Spleen (tissue), 11 donors: ENCODE measurements around the gene FANCE. TPM values are rescaled to one million over a fixed set of nuclear protein-coding genes. Genes with fewer than 3 reads are reported as not detected.

Experiments
- DNase-seq: peaks from one replicate; pipeline ENCODE4 v3.0.0-alpha.2; 2020
- H3K27ac ChIP-seq, 8 donors: fragments of 200-600 bp; sonication (generic) in 7 of 8; 1 replicate in 4 of 8; 2 replicates in 4 of 8; pipeline versions ENCODE4 v1.5.0 to v1.8.0; 2016 to 2021; ENCODE audit warnings: inconsistent platforms in 4 of 8, mild to moderate bottlenecking in 4 of 8, moderate library complexity in 1 of 8
- H3K27me3 ChIP-seq, 7 donors: fragments of 200-600 bp; sonication (generic) in 6 of 7; replicated peaks in 1 of 7; 1 replicate in 4 of 7; 2 replicates in 3 of 7; pipeline versions ENCODE4 v1.5.0 to v1.8.0; 2016 to 2021; ENCODE audit warnings: inconsistent platforms in 3 of 7, mild to moderate bottlenecking in 1 of 7
- H3K36me3 ChIP-seq, 6 donors: fragments of 200-600 bp; sonication (generic) in 5 of 6; 1 replicate in 4 of 6; 2 replicates in 2 of 6; pipeline versions ENCODE4 v1.5.0 to v1.8.0; 2016 to 2021; ENCODE audit warnings: inconsistent platforms in 2 of 6
- H3K4me1 ChIP-seq, 6 donors: fragments of 200-600 bp; sonication (generic) in 5 of 6; 1 replicate in 3 of 6; 2 replicates in 3 of 6; pipeline versions ENCODE4 v1.5.0 to v1.8.0; 2016 to 2021; ENCODE audit warnings: inconsistent platforms in 3 of 6
- H3K4me3 ChIP-seq, 8 donors: fragments of 200-600 bp; sonication (generic) in 7 of 8; 1 replicate in 4 of 8; 2 replicates in 4 of 8; pipeline versions ENCODE4 v1.5.0 to v1.8.0; 2016 to 2021; ENCODE audit warnings: inconsistent platforms in 4 of 8, mild to moderate bottlenecking in 4 of 8, moderate library complexity in 2 of 8
- H3K9me3 ChIP-seq, 8 donors: fragments of 200-600 bp; sonication (generic) in 7 of 8; 1 replicate in 4 of 8; 2 replicates in 4 of 8; pipeline versions ENCODE4 v1.5.0 to v1.8.0; 2016 to 2021; ENCODE audit warnings: inconsistent platforms in 4 of 8
- CTCF ChIP-seq, 11 experiments: fragments of 200-600 bp in 7 of 11; fragments of 450-650 bp in 4 of 11; sonication (generic) in 4 of 11; IDR thresholded peaks in 8 of 11; conservative IDR thresholded peaks in 3 of 11; 1 replicate in 7 of 11; 2 replicates in 4 of 11; pipeline versions ENCODE4 v1.4.0 to v1.8.0; 2016 to 2021; ENCODE audit warnings: antibody characterized with exemption in 11 of 11, inconsistent platforms in 4 of 11, mild to moderate bottlenecking in 1 of 11
- POLR2A ChIP-seq, 3 donors: fragments of 450-650 bp; IDR thresholded peaks; one replicate each; pipeline ENCODE4 v1.5.1; 2017; ENCODE audit warnings: antibody characterized with exemption in 3 of 3, mild to moderate bottlenecking in 1 of 3
- POLR2AphosphoS5 ChIP-seq, 3 donors: sonication (generic); formaldehyde crosslinking; IDR thresholded peaks; one replicate each; pipeline ENCODE4 v1.5.1; 2017; ENCODE audit warnings: antibody characterized with exemption in 3 of 3
- WGBS, 5 donors: extraction: QIAGEN DNeasy Blood & Tissue Kit in 3 of 5; methylation state at CpG; one replicate each; pipeline versions ENCODE4 v1.1.5 to v1.1.7; 2013 to 2018; 5-methylcytosine and 5-hydroxymethylcytosine counted together
- intact Hi-C: fragments of 100-400 bp; cut with DNase I; formaldehyde crosslinking; loops from one replicate; pipeline ENCODE4 v1.15.0; 2023; ENCODE audit warnings: low total_unique reads
- polyA plus RNA-seq, 3 donors: library from polyadenylated mRNA; stranded (reverse); fragments of 200-250 nt; gene quantifications; one replicate each; pipeline ENCODE4 v1.2.1, GENCODE V29; 2013
- total RNA-seq, 7 donors: library from RNA; depleted of rRNA in 3 of 7; stranded (reverse); fragments of >200 nt in 3 of 7; fragmentation: NEBNext Ultra II Directional in 4 of 7; extraction: Animal tissue kit (Norgen Biotek cat#: 25700) in 4 of 7; gene quantifications; one replicate each; pipeline versions ENCODE4 v1.1.0 to v1.2.1, GENCODE V29; 2016 to 2021
- donor health status: healthy with polysubstance abuse.
- donor health status: DM: no; HTN: no; CAD: no; lungs with moderate emphysema.
- donor health status: DM: no; HTN: no; CAD: no.
- donor health status: Bipolar disorder and iron deficiency.
- donor health status: healthy.
- donor health status: DM: no; HTN: no; CAD: no.
- donor health status: DM: yes; HTN: yes; CAD: no.

The FANCE gene
- total and polyA plus RNA-seq, 10 donors = 2.9 to 5.8 (median 4.2) TPM

DNA sequence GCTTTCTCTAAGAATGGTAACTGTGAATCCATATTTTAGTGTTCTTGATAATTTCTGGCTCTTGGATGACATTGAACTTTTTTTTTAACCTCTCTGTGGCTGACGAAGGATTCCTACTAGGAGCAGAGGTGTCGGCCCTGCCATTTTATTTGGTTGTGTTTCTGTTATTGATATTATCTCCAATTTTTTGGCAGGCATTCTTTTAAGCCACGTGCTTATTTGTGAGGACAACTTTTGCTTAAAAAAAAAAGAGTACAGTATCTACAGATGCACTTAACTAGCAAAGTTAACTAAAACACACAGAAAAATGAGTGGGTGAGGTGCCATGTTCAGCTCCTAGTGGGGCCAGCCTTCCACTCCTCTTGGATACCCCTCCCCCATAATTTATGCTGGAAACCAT is 1.1 kb downstream of the FANCE start:
- WGBS, 5 donors = 23 to 43% (median 32%) methylated on average over 3 of the region's 3 CpGs
- no peak for TF ChIP-seq POLR2AphosphoS5 (IDR thresholded peaks at IDR 0.05)
- no peak for TF ChIP-seq POLR2A (IDR thresholded peaks at IDR 0.05)
- TF ChIP-seq CTCF (IDR thresholded peaks at IDR 0.05 in 8 of 11, conservative IDR thresholded peaks at IDR 0.05 in 3 of 11) = no peak
- Histone ChIP-seq H3K4me1 (peaks cover 22 to 51% (median 31%) of the 10 kb centered on the region in 6 donors), H3K36me3 (peaks cover 0 to 30% (median 10%) of the 10 kb centered on the region in 6 donors), H3K27me3 (no peaks in the 10 kb centered on the region), H3K27ac (no peak overlapping the region), H3K9me3 (no peaks in the 10 kb centered on the region), H3K4me3 (peak overlapping the region in 5 of 8 donors; percentile 66 to 96 (median 82))
- no peak for DNase-seq
- intact Hi-C loops = loop anchor here (5.0 kb wide), 1 partner anchor 111 kb away; the partner anchor contains the start of gene PPARD

DNA sequence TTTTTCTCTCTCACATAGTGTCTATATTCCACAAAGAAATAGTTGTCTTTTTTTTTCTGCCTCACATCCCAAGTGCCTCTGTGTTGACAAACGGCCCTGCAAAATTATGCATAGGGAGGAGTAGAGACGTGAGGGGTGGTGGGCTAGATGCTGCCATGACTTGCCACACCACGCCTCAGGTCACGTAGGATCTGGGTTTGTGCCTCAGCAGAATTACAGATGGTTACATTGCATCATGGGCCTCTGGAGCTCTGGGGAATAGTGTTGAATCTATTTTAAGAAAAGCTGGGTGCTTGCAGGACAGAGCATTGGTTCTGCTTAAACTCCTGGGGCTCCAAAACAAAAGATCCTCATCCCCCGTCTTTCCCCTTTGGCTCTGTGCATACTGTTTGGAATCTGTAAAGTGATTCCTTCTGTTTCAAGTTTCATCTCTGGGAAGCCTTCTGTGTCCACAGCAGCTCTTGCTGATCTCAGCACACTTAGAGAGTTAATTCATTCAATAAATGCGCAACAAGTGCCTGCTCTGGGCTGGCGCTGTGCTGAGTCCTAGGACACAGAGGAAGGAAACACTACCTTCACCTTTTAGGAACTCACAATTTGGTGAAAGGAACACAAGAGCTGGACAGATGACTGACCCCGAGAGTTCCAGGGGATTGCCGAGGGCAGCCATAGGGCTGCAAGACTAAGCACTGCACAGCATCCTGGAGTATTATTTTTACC is 2.4 kb downstream of the FANCE start:
- Histone ChIP-seq H3K36me3 (peaks cover 0 to 43% (median 14%) of the 10 kb centered on the region in 6 donors), H3K9me3 (no peaks in the 10 kb centered on the region), H3K4me3 (no peak overlapping the region), H3K4me1 (peaks cover 17 to 44% (median 25%) of the 10 kb centered on the region in 6 donors), H3K27me3 (no peaks in the 10 kb centered on the region), H3K27ac (no peak overlapping the region)
- WGBS, 5 donors = 85 to 92% (median 89%) methylated on average over 9 of the region's 9 CpGs
- DNase-seq = no peak
- intact Hi-C loops = loop anchor here (5.0 kb wide), 1 partner anchor 112 kb away; the partner anchor contains the start of gene PPARD
- TF ChIP-seq CTCF (IDR thresholded peaks at IDR 0.05 in 8 of 11, conservative IDR thresholded peaks at IDR 0.05 in 3 of 11) = no peak
- TF ChIP-seq POLR2AphosphoS5 (IDR thresholded peaks at IDR 0.05) = no peak
- TF ChIP-seq POLR2A (IDR thresholded peaks at IDR 0.05) = no peak

GRCh38 chr6:35457907-35458306 is 5.8 kb downstream of the FANCE start:
- intact Hi-C loops = no loop called here
- WGBS, 5 donors = 80 to 93% (median 92%) methylated on average over 4 of the region's 4 CpGs

More at GRCh38 chr6:35457907-35458306, 5.8 kb downstream of the FANCE start:
- TF ChIP-seq CTCF (IDR thresholded peaks at IDR 0.05 in 8 of 11, conservative IDR thresholded peaks at IDR 0.05 in 3 of 11) (no peak), POLR2AphosphoS5 (IDR thresholded peaks at IDR 0.05) (no peak), POLR2A (IDR thresholded peaks at IDR 0.05) (no peak)
- H3K4me1 ChIP-seq = peaks cover 7 to 22% (median 12%) of the 10 kb centered on the region in 6 donors
- no peak overlapping the region for H3K4me3 ChIP-seq
- H3K36me3 ChIP-seq = peaks cover 0 to 76% (median 26%) of the 10 kb centered on the region in 6 donors
- no peaks in the 10 kb centered on the region for H3K9me3 ChIP-seq
- DNase-seq = no peak
- H3K27ac ChIP-seq = no peak overlapping the region
- H3K27me3 ChIP-seq = no peaks in the 10 kb centered on the region
